Measurements from ENCODE around the gene CEBPZ.

Gene CEBPZ

GRCh38 chr2:37156857-37157714 lies 74.3 kb downstream of the CEBPZ start, which contains the start of gene EIF2AK2:
TSS of gene EIF2AK2 (minus strand) at chr2:37156980. CDS start at chr2:37147806, 9,174 bp downstream.
- TF ChIP-seq CTCF (IDR thresholded peaks at IDR 0.05): no peak

- TF ChIP-seq CTCF (IDR thresholded peaks at IDR 0.05): no peak
Measured at GRCh38 chr2:37156071-37156856, 75.1 kb downstream of the CEBPZ start.

GRCh38 chr2:37154785-37155184 lies 76.6 kb downstream of the CEBPZ start:
- no peak for TF ChIP-seq CTCF (IDR thresholded peaks at IDR 0.05)

- TF ChIP-seq CTCF (IDR thresholded peaks at IDR 0.05): no peak
Measured at GRCh38 chr2:37153224-37153623, 78.2 kb downstream of the CEBPZ start.

All from LNCAP (cell line).